Activated CD4-positive, alpha-beta T cell treated with anti-CD3 and anti-CD28 coated beads, Interleukin-2, amount 50 U/mL, for 1 hour (primary cell): ENCODE results near the gene APBA2.
"Not testable (repeated sequence)": the region's sequence is repeated elsewhere in the genome, so short reads cannot be mapped to it uniquely, and the experiment has no call there.

Experiments
- DNase-seq: peaks from one replicate; pipeline ENCODE4 v3.0.0-alpha.2; 2020

Gene APBA2

GRCh38 chr15:28885630-28886430 is at the start of gene APBA2:
APBA2 (plus strand) TSS chr15:28885974; CDS start chr15:29053885, 167,911 bp downstream.
- peak; percentile 51 for DNase-seq

DNA sequence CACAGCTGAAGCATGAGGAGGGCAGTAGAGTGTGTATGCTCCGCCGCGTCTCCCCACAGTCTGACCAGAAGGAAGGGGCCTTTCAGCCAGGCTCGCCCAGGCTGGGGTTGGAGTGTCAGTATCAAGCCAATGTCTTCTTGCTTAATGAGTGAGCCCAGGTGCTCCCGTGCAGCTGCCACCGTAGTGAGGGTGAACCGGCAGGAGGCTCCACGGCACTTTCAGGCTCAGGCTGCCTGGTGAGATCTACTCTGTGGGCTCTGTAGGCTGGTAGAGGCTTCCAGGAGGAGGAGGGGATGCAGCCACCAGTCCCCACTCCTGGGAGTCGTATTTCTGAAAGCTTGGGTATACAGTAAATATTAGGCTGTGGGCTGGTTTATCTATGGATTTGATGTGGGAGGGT is 45.5 kb upstream of the APBA2 start:
- DNase-seq, result not testable (repeated sequence)

DNA sequence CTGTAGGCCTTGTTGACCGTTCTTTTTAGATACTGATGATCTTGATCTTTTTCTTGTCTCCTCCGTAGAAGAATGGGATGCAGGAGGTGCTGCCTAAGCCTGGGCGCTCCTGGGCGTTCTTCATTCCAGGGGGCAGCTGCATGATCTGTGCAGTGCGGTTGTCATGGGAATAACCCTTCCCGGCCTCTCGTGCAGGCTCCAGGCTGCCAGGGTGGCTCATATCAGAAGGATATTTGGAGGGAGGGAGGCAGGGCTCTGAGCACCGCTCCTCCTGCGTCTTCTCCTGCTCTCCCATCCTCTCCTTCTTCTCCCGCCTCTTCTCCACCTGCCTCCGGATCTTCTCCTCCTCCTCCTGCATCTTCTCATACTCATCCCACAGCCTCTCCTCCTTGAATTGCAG is 43.6 kb upstream of the APBA2 start:
- DNase-seq, result not testable (repeated sequence)

DNA sequence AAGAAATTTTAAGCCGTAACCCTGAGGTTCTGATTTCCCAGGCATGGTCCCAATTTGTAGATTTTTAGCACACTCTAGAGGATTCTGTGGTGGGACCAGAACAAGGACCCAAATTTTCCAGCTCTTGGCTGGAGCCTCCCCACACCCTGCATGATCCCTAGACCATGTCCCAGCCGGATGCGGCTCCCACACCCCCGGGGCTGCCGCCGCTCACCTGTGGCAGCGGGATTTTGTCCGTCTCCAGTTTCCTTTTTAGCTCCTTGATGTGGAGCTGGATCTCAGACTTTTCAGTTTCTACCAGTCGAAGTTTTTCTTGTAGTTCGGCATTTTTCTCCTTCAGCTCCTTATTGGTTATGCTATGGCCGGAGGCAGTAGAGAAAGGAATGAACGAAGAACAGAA is 42.3 kb upstream of the APBA2 start:
- not testable (repeated sequence) for DNase-seq

DNA sequence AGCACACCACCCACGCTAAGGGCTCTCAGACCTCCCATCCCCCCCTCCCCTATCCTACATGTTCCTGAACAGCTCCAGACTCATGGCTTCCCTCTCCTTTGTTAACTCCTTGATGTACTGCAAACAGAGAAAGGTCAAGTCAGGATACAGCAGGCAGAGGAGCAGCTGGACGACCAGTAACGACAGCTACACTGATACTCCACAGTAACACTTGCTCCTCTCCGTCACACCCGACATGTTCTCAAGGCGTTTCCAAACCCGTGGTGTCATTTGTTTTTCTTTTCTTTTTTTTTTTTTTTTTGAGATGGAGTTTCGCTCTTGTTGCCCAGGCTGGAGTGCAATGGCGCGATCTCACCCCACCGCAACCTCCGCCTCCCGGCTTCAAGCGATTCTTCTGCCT is 41.6 kb upstream of the APBA2 start:
- not testable (repeated sequence) for DNase-seq

- not testable (repeated sequence) for DNase-seq
Measured at GRCh38 chr15:28847247-28847646, 38.5 kb upstream of the APBA2 start.

DNA sequence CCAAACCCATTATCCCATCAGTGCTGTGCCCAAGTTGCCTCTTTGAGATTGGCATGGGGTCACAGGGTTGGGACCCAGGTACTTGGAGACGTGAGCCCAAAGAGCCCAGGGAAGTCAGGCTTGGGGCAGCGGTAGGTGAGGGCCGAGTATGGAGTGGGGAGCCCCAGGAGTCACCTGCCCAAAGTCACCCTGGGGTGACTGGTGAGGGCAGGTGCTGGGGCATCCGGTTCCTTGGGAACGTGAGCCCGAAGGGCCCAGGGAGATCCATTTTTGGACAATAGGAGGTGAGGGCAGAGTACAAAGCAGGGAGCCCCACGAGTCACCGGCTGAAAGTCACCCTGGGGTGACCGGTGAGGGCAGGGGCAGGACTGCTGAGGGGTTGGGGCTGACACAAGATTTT is 37.8 kb upstream of the APBA2 start:
- not testable (repeated sequence) for DNase-seq

- DNase-seq, result not testable (repeated sequence)
Measured at GRCh38 chr15:28848521-28848920, 37.3 kb upstream of the APBA2 start, which contains the start of gene GOLGA6L7. GOLGA6L7 (minus strand) TSS chr15:28848644; CDS start chr15:28848549, 95 bp downstream.

GRCh38 chr15:28849271-28849670 is 36.5 kb upstream of the APBA2 start:
- DNase-seq, result not testable (repeated sequence)

GRCh38 chr15:28849766-28850165 is 36.0 kb upstream of the APBA2 start:
- DNase-seq, result not testable (repeated sequence)

DNA sequence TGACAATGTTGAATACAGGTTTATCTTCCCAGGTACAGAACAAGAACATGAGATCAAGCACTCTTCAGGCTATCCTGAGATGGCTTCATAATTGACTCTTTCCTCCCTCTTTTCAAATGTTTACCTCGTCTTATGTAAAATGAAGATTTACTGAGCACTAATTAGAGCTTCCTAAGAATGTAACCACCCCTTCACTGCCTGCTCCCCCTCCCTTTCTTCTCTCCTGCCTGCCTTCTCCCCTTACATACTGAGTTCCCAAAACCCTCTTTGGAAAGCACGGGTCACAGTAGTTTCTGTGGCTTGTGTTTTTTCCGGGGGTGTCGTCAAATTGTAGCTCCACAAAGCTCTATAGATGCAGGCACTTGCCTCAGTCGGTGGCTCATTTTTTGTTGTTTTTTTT is 32.1 kb upstream of the APBA2 start:
- DNase-seq, result not testable (repeated sequence)

DNA sequence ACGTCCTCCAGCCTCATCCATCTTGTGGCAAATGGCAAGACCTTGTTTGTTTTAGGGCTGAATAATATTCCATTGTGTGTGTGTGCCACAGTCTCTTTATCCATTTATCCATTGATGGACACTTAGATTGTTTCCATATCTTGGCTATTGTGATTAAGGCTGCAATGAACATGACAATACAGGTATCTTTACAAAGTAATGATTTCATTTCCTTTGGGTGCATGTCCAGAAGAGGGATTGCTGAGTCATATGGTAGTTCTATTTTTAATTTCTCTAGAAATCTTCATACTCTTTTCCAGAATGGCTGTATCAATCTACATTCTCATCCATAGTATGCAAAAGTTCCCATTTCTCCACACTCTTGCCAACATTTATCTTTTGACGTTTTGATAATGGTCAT is 31.2 kb upstream of the APBA2 start:
- not testable (repeated sequence) for DNase-seq

DNA sequence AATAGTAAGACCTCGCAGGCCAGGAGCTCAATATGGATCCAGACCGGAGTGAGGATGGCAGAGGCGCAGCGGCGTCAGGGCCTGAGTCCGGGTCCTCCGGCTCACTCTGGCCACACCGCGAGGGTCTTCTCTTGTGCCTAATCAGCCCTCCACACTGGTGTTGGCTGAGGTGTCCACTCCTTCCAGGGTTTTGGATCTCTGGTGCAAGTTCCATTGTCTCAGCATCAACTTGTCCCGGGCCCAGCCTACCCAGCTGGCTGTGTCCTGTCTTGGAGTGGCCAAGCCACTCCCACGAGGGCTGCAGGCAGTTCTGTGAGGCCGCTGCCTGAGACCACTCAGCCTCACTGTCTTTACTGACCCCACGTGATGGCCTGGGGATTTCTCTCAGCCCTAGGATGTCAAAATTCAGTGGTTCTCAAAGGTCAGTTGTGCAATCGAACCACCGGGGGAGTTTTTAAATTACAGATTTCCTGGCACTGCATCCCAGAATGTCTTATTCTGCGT is 24.7 kb upstream of the APBA2 start:
- DNase-seq, result no peak

GRCh38 chr15:28861589-28862293 is 24.0 kb upstream of the APBA2 start:
- DNase-seq, result not testable (repeated sequence)

GRCh38 chr15:28868744-28869345 is 16.9 kb upstream of the APBA2 start:
- DNase-seq, result no peak

GRCh38 chr15:28871168-28871567 is 14.6 kb upstream of the APBA2 start:
- DNase-seq, result no peak

GRCh38 chr15:28873006-28873405 is 12.8 kb upstream of the APBA2 start:
- DNase-seq, result no peak

DNA sequence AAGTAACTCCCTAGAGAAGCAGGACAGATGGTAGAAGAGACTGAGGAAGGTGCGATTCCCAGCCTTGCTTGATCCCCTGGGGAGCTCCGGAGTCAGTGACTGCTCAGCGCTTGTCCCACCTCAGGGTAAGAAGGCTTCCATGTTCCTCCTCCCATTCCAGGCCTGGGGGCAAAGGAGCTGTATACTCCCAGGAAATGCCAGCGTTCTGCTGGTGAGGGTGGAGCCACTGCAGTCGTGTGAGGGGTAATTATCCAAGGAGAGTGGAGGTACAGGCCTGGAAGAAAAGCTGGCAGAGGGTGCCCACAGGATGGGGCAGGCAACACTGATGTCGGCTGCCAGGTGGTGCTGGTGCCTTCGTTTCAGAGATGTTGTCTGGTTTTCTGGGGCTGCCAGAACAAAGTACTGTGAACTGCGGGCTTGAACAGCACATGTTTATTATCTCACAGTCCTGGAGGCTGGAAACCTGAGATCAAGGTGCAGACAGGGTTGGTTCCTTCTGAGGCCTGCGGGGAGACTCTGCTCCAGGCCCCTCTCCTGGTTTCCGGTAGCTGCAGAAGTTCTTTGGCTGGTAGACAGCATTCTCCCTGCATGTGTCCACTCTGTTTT is 12.1 kb upstream of the APBA2 start:
- peak; percentile 48 for DNase-seq

DNA sequence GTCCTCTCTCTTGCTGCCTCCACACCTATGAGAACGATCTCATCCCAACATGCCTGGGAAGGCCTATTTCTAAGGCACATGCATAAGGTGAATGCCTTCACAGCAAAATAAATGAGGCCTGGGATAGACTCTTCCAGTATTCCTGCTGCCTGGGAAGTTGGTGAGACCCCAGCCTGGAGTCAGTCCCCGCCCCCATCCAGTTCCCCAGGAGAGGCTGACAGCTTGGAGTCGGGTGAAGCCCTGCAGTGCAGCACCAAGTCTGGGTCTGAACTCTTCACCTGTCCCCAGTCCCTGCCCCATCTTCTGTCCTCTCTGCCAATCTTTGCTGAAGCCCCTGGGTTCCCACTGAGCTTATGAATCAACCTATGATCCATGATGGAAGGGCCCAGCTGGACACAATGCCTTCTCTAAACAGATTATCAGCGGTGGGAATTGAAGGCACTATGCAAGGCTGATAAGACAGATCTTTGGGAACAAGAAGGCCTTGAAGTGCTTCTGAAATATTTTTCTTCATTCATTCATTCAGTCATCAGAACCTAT is 10.2 kb upstream of the APBA2 start:
- DNase-seq, result no peak

DNA sequence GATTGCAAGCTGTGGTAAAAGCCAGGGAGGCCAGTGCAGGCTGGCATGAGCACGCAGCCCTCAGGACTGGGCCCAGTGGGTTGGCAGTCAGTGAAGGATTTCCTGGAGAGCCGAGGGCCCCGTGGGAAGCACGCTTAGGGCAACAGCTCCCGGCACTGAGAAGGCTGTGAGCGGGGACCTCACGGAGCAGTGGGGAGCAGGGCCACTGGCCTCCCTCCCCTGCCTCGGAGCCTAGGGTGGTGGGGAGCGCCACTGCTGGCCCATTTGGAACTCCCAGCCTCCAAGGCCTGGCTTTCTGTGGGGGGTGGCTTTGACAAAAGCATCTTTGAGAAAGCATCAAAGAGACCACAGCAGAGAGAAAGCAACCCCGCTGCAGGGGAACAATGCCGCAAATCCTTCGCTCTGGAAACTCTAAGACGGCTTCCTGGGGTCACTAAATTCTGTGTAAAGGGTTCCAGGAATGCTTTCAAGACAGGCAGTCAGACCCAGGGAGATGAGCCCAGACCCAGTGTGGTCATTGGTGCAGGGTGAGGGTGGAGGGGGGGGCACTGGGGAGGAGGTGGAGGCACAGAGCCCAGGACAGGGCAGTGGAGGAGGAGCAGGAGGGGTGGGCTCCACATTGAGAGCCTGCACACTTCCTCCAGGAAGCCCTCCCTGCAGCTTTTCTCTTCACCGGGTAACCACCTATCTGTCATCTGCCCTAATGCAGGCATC is 9.5 kb upstream of the APBA2 start:
- DNase-seq, result no peak

- DNase-seq, result no peak
Measured at GRCh38 chr15:28876845-28877185, 9.0 kb upstream of the APBA2 start.

GRCh38 chr15:28878209-28878608 is 7.6 kb upstream of the APBA2 start:
- no peak for DNase-seq
